GM12878 (cell line): ENCODE measurements around the gene TBX5. TPM values are rescaled to one million over a fixed set of nuclear protein-coding genes. Genes with fewer than 3 reads are reported as not detected.

Experiments used
- ATAC-seq: fragments of 200-7000 bp; cut with Tn5 transposase; 3 replicates; pipeline ENCODE4 v1.9.1; 2020; ENCODE audit warnings: mild to moderate bottlenecking, moderate library complexity
- BruUV-seq: library from RNA; stranded (reverse); fragments of 400-500 nt; replicated peaks from 2 replicates; lab custom pipeline; 2021; lab: Mats Ljungman, UMichigan
- CTCF ChIA-PET: fragments of 300-600 bp; sonication (Branson Sonifier 250); formaldehyde crosslinking; extraction: SDS; loops from one replicate; lab custom pipeline; 2021; ENCODE audit warnings: inconsistent platforms; lab: Yijun Ruan, JAX
- POLR2A ChIA-PET: fragments of 350-600 bp; formaldehyde crosslinking; extraction: SDS; loops from one replicate; lab custom pipeline; 2021; ENCODE audit warnings: inconsistent platforms; lab: Charles Lee
- RAD21 ChIA-PET: fragments of 300-600 bp; sonication (Branson Sonifier 250); formaldehyde crosslinking; loops from one replicate; lab custom pipeline; 2023; ENCODE audit warnings: antibody characterized with exemption; ENCODE audit not compliant: unreplicated experiment; lab: Charles Lee
- SMC1A ChIA-PET: fragments of 300-600 bp; sonication (Branson Sonifier 250); formaldehyde crosslinking; loops from one replicate; lab custom pipeline; 2023; ENCODE audit not compliant: unreplicated experiment, uncharacterized antibody; lab: Charles Lee
- DNase-seq: peaks from one replicate; pipeline ENCODE4 v3.0.0-alpha.2; 2011; ENCODE audit warnings: low read depth, low spot score
- FAIRE-seq: peaks from 3 replicates; lab custom pipeline; 2011; peaks lifted over from hg19 to GRCh38; lab: Jason Lieb, UNC
- H2AFZ ChIP-seq: 2 replicates; pipeline ENCODE4 v1.6.0; 2011; ENCODE audit warnings: low read depth, low read length, control low read depth; ENCODE audit not compliant: control insufficient read depth
- H3K27ac ChIP-seq: 2 replicates; pipeline ENCODE4 v1.5.1; 2011; ENCODE audit warnings: control low read depth; ENCODE audit not compliant: control insufficient read depth, insufficient read depth
- H3K27me3 ChIP-seq, 2 experiments: replicated peaks in 1 of 2; 2 replicates each; pipeline versions ENCODE4 v1.6.0 to v1.6.1; 2011; ENCODE audit warnings: low read length in 1 of 2; ENCODE audit not compliant: control insufficient read depth in 2 of 2, insufficient read depth in 2 of 2
- H3K36me3 ChIP-seq, 2 experiments: 2 replicates each; pipeline ENCODE4 v1.5.1; 2011; ENCODE audit warnings: low read length in 1 of 2; ENCODE audit not compliant: control insufficient read depth in 2 of 2, insufficient read depth in 2 of 2
- H3K4me1 ChIP-seq: 2 replicates; pipeline ENCODE4 v1.6.1; 2011; ENCODE audit warnings: mild to moderate bottlenecking, low read length, moderate library complexity, mixed read lengths; ENCODE audit not compliant: control insufficient read depth, insufficient read depth
- H3K4me2 ChIP-seq: 2 replicates; pipeline ENCODE4 v1.6.0; 2011; ENCODE audit warnings: control low read depth; ENCODE audit not compliant: control insufficient read depth, insufficient read depth
- H3K4me3 ChIP-seq: fragments of 200-600 bp; sonication (generic); 2 replicates; pipeline ENCODE4 v1.5.1; 2016
- H3K79me2 ChIP-seq: 2 replicates; pipeline ENCODE4 v1.6.0; 2011; ENCODE audit warnings: low read length; ENCODE audit not compliant: control insufficient read depth, insufficient read depth
- H3K9ac ChIP-seq: 2 replicates; pipeline ENCODE4 v1.8.0; 2011; ENCODE audit warnings: low read length, control low read depth, mixed read lengths; ENCODE audit not compliant: control insufficient read depth, insufficient read depth
- H3K9me3 ChIP-seq: replicated peaks from 3 replicates; pipeline ENCODE4 v1.5.1; 2011; ENCODE audit warnings: mild to moderate bottlenecking, low read length; ENCODE audit not compliant: control insufficient read depth, insufficient read depth
- H4K20me1 ChIP-seq: 2 replicates; pipeline ENCODE4 v1.6.0; 2011; ENCODE audit not compliant: control insufficient read depth, insufficient read depth
- BACH1 ChIP-seq: fragments of 450-650 bp; IDR thresholded peaks from 2 replicates; pipeline ENCODE4 v1.6.1; 2017; ENCODE audit warnings: mild to moderate bottlenecking, borderline replicate concordance
- BHLHE40 ChIP-seq, 2 experiments: fragments of 450-650 bp in 1 of 2; IDR thresholded peaks; 2 replicates each; pipeline ENCODE4 v1.6.1; 2011 to 2017; ENCODE audit warnings: low read depth in 2 of 2, borderline replicate concordance in 1 of 2, improper control_type of control experiment in 1 of 2, low read length in 1 of 2, mild to moderate bottlenecking in 1 of 2
- CUX1 ChIP-seq: IDR thresholded peaks from 2 replicates; pipeline ENCODE4 v1.6.1; 2012; ENCODE audit warnings: improper control_type of control experiment, low read depth, low read length; ENCODE audit not compliant: insufficient replicate concordance
- HDAC2 ChIP-seq: fragments of 200-600 bp; sonication (generic); IDR thresholded peaks from 2 replicates; pipeline ENCODE4 v1.6.1; 2017
- IRF5 ChIP-seq: fragments of 450-650 bp; IDR thresholded peaks from 2 replicates; pipeline ENCODE4 v1.6.1; 2017; ENCODE audit warnings: borderline replicate concordance
- KAT2A ChIP-seq: conservative IDR thresholded peaks from 2 replicates; pipeline ENCODE4 v1.6.1; 2011; ENCODE audit warnings: low read depth, low read length; ENCODE audit not compliant: control insufficient read depth
- MYC ChIP-seq: IDR thresholded peaks from 2 replicates; pipeline ENCODE4 v1.6.1; 2011; ENCODE audit warnings: mild to moderate bottlenecking, low read length, moderate library complexity, inconsistent platforms; ENCODE audit not compliant: insufficient read depth, insufficient replicate concordance, insufficient read length, severe bottlenecking
- NFYB ChIP-seq: IDR thresholded peaks from 2 replicates; pipeline ENCODE4 v1.6.1; 2011; ENCODE audit warnings: low read depth, mild to moderate bottlenecking, low read length, improper control_type of control experiment, moderate library complexity; ENCODE audit not compliant: insufficient read depth
- RBBP5 ChIP-seq: fragments of 200-600 bp; sonication (generic); conservative IDR thresholded peaks from 2 replicates; pipeline ENCODE4 v1.6.1; 2016
- SP1 ChIP-seq: IDR thresholded peaks from one replicate; pipeline ENCODE4 v1.6.1; 2011; ENCODE audit warnings: low read depth, low read length
- SREBF2 ChIP-seq: IDR thresholded peaks from 2 replicates; pipeline ENCODE4 v1.6.1; 2012; ENCODE audit warnings: mild to moderate bottlenecking, low read length
- SRF ChIP-seq, 2 experiments: IDR thresholded peaks; 2 replicates each; pipeline ENCODE4 v1.6.1; 2011; ENCODE audit warnings: low read depth in 2 of 2, low read length in 2 of 2, mild to moderate bottlenecking in 1 of 2, moderate library complexity in 1 of 2
- ZBTB33 ChIP-seq: fragments of 450-650 bp; IDR thresholded peaks from 2 replicates; pipeline ENCODE4 v1.6.1; 2017; ENCODE audit warnings: mild to moderate bottlenecking
- WGBS: methylation state at CpG from one replicate; pipeline ENCODE4 v1.1.6; 2016; ENCODE audit warnings: low lambda C conversion rate; ENCODE audit not compliant: insufficient replicate concordance, insufficient coverage; ENCODE audit errors: missing lambda C conversion rate; 5-methylcytosine and 5-hydroxymethylcytosine counted together
- in situ Hi-C: fragments of 300-500 bp; cut with MboI; formaldehyde crosslinking; loops from 9 replicates; pipeline ENCODE4 v1.14.3; 2018; ENCODE audit warnings: mixed read lengths
- intact Hi-C: fragments of 100-400 bp; cut with micrococcal nuclease; formaldehyde crosslinking; loops from one replicate; pipeline ENCODE4 v1.14.2; 2022; ENCODE audit not compliant: unreplicated experiment
- polyA plus RNA-seq, 11 experiments: library from polyadenylated mRNA; depleted of rRNA in 4 of 11; unstranded in 6 of 11; stranded (reverse) in 5 of 11; fragments of >200 nt; fragmentation: Nextera tagmentation in 4 of 11; fragmentation: Illumina TruSeq in 1 of 11; extraction: Ambion mirVana in 4 of 11; extraction: Trizol in 1 of 11; gene quantifications; 1 replicate in 1 of 11; 2 replicates in 10 of 11; pipeline versions ENCODE4 v1.2.1 to v1.2.3, GENCODE V29; 2011 to 2016; ENCODE audit warnings: inconsistent platforms in 2 of 11, missing spikeins in 2 of 11, low read depth in 1 of 11
- total RNA-seq, 4 experiments: library from RNA; depleted of rRNA in 3 of 4; stranded (reverse); fragments of >200 nt in 3 of 4; fragmentation: Illumina TruSeq in 1 of 4; extraction: Trizol in 1 of 4; gene quantifications; 2 replicates each; pipeline versions ENCODE4 v1.2.1 to v1.2.3, GENCODE V29; 2013 to 2021

TBX5 gene
- total and polyA plus RNA-seq, 10 of the 15 experiments (the other 5 are each of a cell fraction or from before 2014, with no cell fraction given), result 0.04 TPM; not detected in 9

GRCh38 chr12:114361992-114362391 is 44.0 kb downstream of the TBX5 start:
- no peaks in the 10 kb centered on the region for H3K9me3 ChIP-seq
- DNase-seq, result no peak
- in situ Hi-C loops (no loop called here), intact Hi-C loops (no loop called here)
- no peak for ATAC-seq
- no peak overlapping the region for H3K9ac ChIP-seq
- no peaks in the 10 kb centered on the region for H4K20me1 ChIP-seq
- no peaks in the 10 kb centered on the region for H3K79me2 ChIP-seq
- H3K4me1 ChIP-seq, result no peaks in the 10 kb centered on the region
- H3K4me2 ChIP-seq, result no peak overlapping the region
- no TSS peak for BruUV-seq
- RAD21 ChIA-PET, result no interaction called here
- POLR2A ChIA-PET, result no interaction called here
- no peaks in the 10 kb centered on the region for H3K36me3 ChIP-seq
- no peak overlapping the region for H3K27ac ChIP-seq
- no peak overlapping the region for H2AFZ ChIP-seq
- H3K27me3 ChIP-seq, result no peaks in the 10 kb centered on the region
- CTCF ChIA-PET, result no interaction called here
- 2% methylated on average over 4 of the region's 4 CpGs for WGBS
- no peak overlapping the region for H3K4me3 ChIP-seq
- FAIRE-seq, result no peak
- TF ChIP-seq BACH1 (no peak), RBBP5 (no peak), CUX1 (no peak), NFYB (no peak), KAT2A (no peak), MYC (no peak), HDAC2 (no peak), SREBF2 (no peak), SP1 (no peak), BHLHE40 (IDR thresholded peaks at IDR 0.05; ENCODE audit: borderline replicate concordance in 1 of 2, low read depth in 2 of 2, low read length in 1 of 2) (no peak), IRF5 (no peak), ZBTB33 (no peak), SRF (IDR thresholded peaks at IDR 0.05; ENCODE audit: low read depth in 2 of 2, low read length in 2 of 2) (no peak)
- SMC1A ChIA-PET, result interaction anchor here (1.3 kb wide), 1 partner anchor 11 kb away, joined by 3 read pairs; no protein-coding TSS in a partner anchor
